ENCODE results near the gene MDP1.

DNA sequence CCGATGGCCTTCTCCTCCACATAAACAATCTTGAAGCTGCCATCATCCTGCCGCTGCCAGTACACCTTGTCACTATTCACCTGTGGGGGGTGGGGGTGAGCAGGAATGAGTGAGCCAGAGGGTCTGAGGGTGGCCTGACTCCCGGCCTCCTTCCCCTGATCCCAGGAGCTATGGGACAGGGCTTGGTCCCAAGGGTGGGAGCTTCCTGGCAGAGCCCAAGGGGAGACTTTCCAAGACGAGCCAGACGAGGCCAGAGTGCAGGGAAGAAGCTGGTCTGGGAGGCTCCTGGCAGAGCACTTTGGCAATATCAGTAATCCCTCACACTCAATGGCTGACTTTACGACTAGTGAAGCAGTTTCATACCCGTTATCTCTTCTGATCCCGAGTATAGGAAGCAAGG is 39.6 kb upstream of the MDP1 start:
- TF ChIP-seq, protein P1, sequence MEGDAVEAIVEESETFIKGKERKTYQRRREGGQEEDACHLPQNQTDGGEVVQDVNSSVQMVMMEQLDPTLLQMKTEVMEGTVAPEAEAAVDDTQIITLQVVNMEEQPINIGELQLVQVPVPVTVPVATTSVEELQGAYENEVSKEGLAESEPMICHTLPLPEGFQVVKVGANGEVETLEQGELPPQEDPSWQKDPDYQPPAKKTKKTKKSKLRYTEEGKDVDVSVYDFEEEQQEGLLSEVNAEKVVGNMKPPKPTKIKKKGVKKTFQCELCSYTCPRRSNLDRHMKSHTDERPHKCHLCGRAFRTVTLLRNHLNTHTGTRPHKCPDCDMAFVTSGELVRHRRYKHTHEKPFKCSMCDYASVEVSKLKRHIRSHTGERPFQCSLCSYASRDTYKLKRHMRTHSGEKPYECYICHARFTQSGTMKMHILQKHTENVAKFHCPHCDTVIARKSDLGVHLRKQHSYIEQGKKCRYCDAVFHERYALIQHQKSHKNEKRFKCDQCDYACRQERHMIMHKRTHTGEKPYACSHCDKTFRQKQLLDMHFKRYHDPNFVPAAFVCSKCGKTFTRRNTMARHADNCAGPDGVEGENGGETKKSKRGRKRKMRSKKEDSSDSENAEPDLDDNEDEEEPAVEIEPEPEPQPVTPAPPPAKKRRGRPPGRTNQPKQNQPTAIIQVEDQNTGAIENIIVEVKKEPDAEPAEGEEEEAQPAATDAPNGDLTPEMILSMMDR (IDR thresholded peaks at IDR 0.05), result no peak
- no peak for TF ChIP-seq POLR2A (IDR thresholded peaks at IDR 0.05)

Measured in body of pancreas (tissue), 4 donors.